GM19324 (cell line): ENCODE results near the gene ZNF286A.
"Not testable (repeated sequence)": the region's sequence is repeated elsewhere in the genome, so short reads cannot be mapped to it uniquely, and the experiment has no call there.

Experiments
- ATAC-seq: cut with Tn5 transposase; IDR thresholded peaks from one replicate; pipeline ENCODE4 v1.9.1; 2021; ENCODE audit warnings: mild to moderate bottlenecking, moderate library complexity; ENCODE audit not compliant: unreplicated experiment, low FRiP score

ZNF286A gene

GRCh38 chr17:15699413-15699924, at the start of gene ZNF286A:
TSS of gene ZNF286A (plus strand) at chr17:15699752. CDS start at chr17:15700330, 578 bp downstream.
- ATAC-seq, result peak; percentile 96

GRCh38 chr17:15649861-15650421, 49.6 kb upstream of the ZNF286A start:
- ATAC-seq, result no peak

GRCh38 chr17:15650741-15651582, 48.6 kb upstream of the ZNF286A start:
- ATAC-seq, result no peak

GRCh38 chr17:15651583-15652110, 47.9 kb upstream of the ZNF286A start:
- no peak for ATAC-seq

- ATAC-seq, result no peak
Observed at GRCh38 chr17:15652960-15653359, 46.6 kb upstream of the ZNF286A start.

GRCh38 chr17:15654401-15654800, 45.2 kb upstream of the ZNF286A start:
- not testable (repeated sequence) for ATAC-seq

- ATAC-seq, result no peak
Observed at GRCh38 chr17:15654886-15655561, 44.5 kb upstream of the ZNF286A start.

GRCh38 chr17:15657868-15658267, 41.7 kb upstream of the ZNF286A start:
- ATAC-seq, result no peak

- no peak for ATAC-seq
Observed at GRCh38 chr17:15658296-15658695, 41.3 kb upstream of the ZNF286A start.

GRCh38 chr17:15659236-15659635, 40.3 kb upstream of the ZNF286A start:
- ATAC-seq, result no peak

GRCh38 chr17:15659663-15660062, 39.9 kb upstream of the ZNF286A start:
- no peak for ATAC-seq

GRCh38 chr17:15660077-15660476, 39.5 kb upstream of the ZNF286A start:
- ATAC-seq, result no peak

GRCh38 chr17:15662681-15663080, 36.9 kb upstream of the ZNF286A start:
- no peak for ATAC-seq

- ATAC-seq, result no peak
Observed at GRCh38 chr17:15663176-15663575, 36.4 kb upstream of the ZNF286A start.

- no peak for ATAC-seq
Observed at GRCh38 chr17:15663691-15664090, 35.9 kb upstream of the ZNF286A start.

GRCh38 chr17:15669526-15669925, 30.0 kb upstream of the ZNF286A start:
- not testable (repeated sequence) for ATAC-seq

- ATAC-seq, result not testable (repeated sequence)
Observed at GRCh38 chr17:15674640-15675039, 24.9 kb upstream of the ZNF286A start.

- ATAC-seq, result not testable (repeated sequence)
Observed at GRCh38 chr17:15675991-15676390, 23.6 kb upstream of the ZNF286A start.

GRCh38 chr17:15683135-15683534, 16.4 kb upstream of the ZNF286A start:
- ATAC-seq, result not testable (repeated sequence)

- ATAC-seq, result peak; percentile 85
Observed at GRCh38 chr17:15683824-15684478, 15.6 kb upstream of the ZNF286A start, which contains the start of gene TRIM16. TSS of gene TRIM16 (minus strand) at chr17:15684311. CDS start at chr17:15651609, 32,702 bp downstream.
